Fibroblast of lung (primary cell): ENCODE data around the gene ARMH3. TPM values are rescaled to one million over a fixed set of nuclear protein-coding genes. Genes with fewer than 3 reads are reported as not detected.
A peak's percentile ranks its signal among the peaks of the same experiment; 100 is the strongest.

Experiments
- DNase-seq, 2 donors: peaks; one replicate each; pipeline versions ENCODE4 v3.0.0 to v3.0.0-alpha.2; 2010; ENCODE audit warnings: low read depth in 2 of 2
- H2AFZ ChIP-seq: 2 replicates; pipeline ENCODE4 v1.5.1; 2012; ENCODE audit warnings: low read length, control low read depth, inconsistent platforms
- H3K27ac ChIP-seq: 2 replicates; pipeline ENCODE4 v1.5.1; 2011; ENCODE audit warnings: low read length, control low read depth; ENCODE audit not compliant: insufficient read depth
- H3K27me3 ChIP-seq: 2 replicates; pipeline ENCODE4 v1.5.1; 2011; ENCODE audit warnings: mild to moderate bottlenecking, low read length; ENCODE audit not compliant: control insufficient read depth, insufficient read depth
- H3K36me3 ChIP-seq: 2 replicates; pipeline ENCODE4 v1.5.1; 2011; ENCODE audit warnings: low read length; ENCODE audit not compliant: control insufficient read depth, insufficient read depth
- H3K4me1 ChIP-seq: 2 replicates; pipeline ENCODE4 v1.5.1; 2011; ENCODE audit warnings: low read length; ENCODE audit not compliant: control insufficient read depth, insufficient read depth; ENCODE audit errors: extremely low read depth
- H3K4me2 ChIP-seq: 2 replicates; pipeline ENCODE4 v1.5.1; 2011; ENCODE audit warnings: low read length, control low read depth; ENCODE audit not compliant: insufficient read depth; ENCODE audit errors: extremely low read depth
- H3K4me3 ChIP-seq, 4 experiments: fragments of 200-600 bp in 1 of 4; sonication (generic) in 1 of 4; replicated peaks in 1 of 4; 2 replicates each; pipeline ENCODE4 v1.5.1; 2011 to 2016; ENCODE audit warnings: low read length in 4 of 4, low read depth in 3 of 4, mild to moderate bottlenecking in 3 of 4, control low read depth in 2 of 4, inconsistent platforms in 1 of 4, mixed read lengths in 1 of 4; ENCODE audit not compliant: insufficient read depth in 1 of 4; ENCODE audit errors: control extremely low read depth in 1 of 4
- H3K79me2 ChIP-seq: 2 replicates; pipeline ENCODE4 v1.5.1; 2012; ENCODE audit warnings: mild to moderate bottlenecking, low read length, inconsistent platforms; ENCODE audit not compliant: control insufficient read depth, insufficient read depth
- H3K9ac ChIP-seq: 2 replicates; pipeline ENCODE4 v1.5.1; 2011; ENCODE audit warnings: mild to moderate bottlenecking, low read length, control low read depth; ENCODE audit not compliant: insufficient read depth
- H3K9me3 ChIP-seq: 2 replicates; pipeline ENCODE4 v1.5.1; 2012; ENCODE audit warnings: low read depth, low read length; ENCODE audit not compliant: control insufficient read depth, insufficient read depth
- H4K20me1 ChIP-seq: 2 replicates; pipeline ENCODE4 v1.5.1; 2011; ENCODE audit warnings: low read length; ENCODE audit not compliant: control insufficient read depth, insufficient read depth; ENCODE audit errors: extremely low read depth
- EZH2 ChIP-seq: IDR thresholded peaks from 2 replicates; pipeline ENCODE4 v1.5.1; 2012; ENCODE audit warnings: low read length, control low read depth, mild to moderate bottlenecking; ENCODE audit errors: missing control alignments
- polyA plus RNA-seq, 2 donors: library from polyadenylated mRNA; depleted of rRNA in 1 of 2; stranded (reverse) in 1 of 2; unstranded in 1 of 2; fragments of >200 nt; gene quantifications; 2 replicates each; pipeline ENCODE4 v1.2.1, GENCODE V29; 2011 to 2012; ENCODE audit warnings: missing spikeins in 1 of 2
- total RNA-seq: library from RNA; depleted of rRNA; stranded (reverse); fragments of >200 nt; gene quantifications from 2 replicates; pipeline ENCODE4 v1.2.1, GENCODE V29; 2014
- TF ChIP-seq, protein P1 (sequence below), 2 donors: IDR thresholded peaks in 1 of 2; conservative IDR thresholded peaks in 1 of 2; 1 replicate in 1 of 2; 2 replicates in 1 of 2; pipeline ENCODE4 v1.5.1; 2011 to 2012; ENCODE audit warnings: low read length in 2 of 2, control low read depth in 1 of 2, inconsistent platforms in 1 of 2, low read depth in 1 of 2, mild to moderate bottlenecking in 1 of 2

Gene ARMH3
- total and polyA plus RNA-seq, 2 donors (not counting 1 experiment from before 2014, with no cell fraction given) = 14.5 to 16.4 TPM

DNA sequence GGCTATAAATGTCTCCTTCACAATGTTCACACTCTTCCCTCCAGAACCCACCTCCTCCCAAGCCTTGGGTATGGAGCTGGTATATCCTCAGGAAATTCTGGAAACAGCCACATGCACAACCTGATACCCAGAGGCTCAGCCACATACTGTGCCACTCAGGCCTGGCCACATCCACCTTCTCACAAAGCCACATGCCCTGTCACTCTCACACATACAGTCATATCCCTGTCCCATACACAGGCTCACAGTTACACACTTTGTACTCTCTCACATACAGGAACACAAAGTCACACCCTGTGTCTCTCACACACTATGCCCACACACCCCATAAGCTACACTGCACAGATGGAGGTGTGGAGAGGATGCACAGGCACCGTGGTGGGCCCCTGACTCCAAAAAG is 222.5 kb downstream of the ARMH3 start:
- Histone ChIP-seq H3K9me3 (no peaks in the 10 kb centered on the region), H3K4me1 (peaks cover 8% of the 10 kb centered on the region)

DNA sequence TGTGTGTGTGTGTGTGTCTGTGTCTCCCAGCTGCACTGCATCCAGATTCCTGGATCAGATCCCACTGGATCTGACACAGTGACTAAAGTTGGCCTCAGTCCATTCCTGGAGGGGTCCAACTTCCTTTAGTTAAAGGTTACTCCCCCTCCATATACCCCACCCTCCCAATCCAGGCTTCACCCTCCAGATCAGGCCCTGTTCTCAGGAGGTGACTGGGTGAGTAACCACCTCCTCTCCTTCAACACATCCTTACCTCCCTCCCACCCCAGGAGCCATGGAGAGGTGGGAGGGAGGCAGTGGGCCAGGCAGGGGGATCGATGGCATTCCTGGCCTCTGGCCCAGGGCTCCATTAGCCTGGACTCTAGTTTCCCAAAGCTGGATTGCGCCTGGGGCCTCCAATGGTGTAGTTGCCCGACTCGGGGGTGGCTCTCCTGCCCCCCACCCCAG is 223.6 kb downstream of the ARMH3 start:
- no peak overlapping the region for H3K27ac ChIP-seq
- no peak overlapping the region for H3K4me3 ChIP-seq

More for the DNA sequence above, 222.5 kb downstream of the ARMH3 start:
- no peaks in the 10 kb centered on the region for H3K79me2 ChIP-seq
- no peaks in the 10 kb centered on the region for H4K20me1 ChIP-seq
- H3K36me3 ChIP-seq = no peaks in the 10 kb centered on the region
- no peak overlapping the region for H2AFZ ChIP-seq
- H3K4me3 ChIP-seq = no peak overlapping the region
- H3K27ac ChIP-seq = no peak overlapping the region
- TF ChIP-seq, protein P1, sequence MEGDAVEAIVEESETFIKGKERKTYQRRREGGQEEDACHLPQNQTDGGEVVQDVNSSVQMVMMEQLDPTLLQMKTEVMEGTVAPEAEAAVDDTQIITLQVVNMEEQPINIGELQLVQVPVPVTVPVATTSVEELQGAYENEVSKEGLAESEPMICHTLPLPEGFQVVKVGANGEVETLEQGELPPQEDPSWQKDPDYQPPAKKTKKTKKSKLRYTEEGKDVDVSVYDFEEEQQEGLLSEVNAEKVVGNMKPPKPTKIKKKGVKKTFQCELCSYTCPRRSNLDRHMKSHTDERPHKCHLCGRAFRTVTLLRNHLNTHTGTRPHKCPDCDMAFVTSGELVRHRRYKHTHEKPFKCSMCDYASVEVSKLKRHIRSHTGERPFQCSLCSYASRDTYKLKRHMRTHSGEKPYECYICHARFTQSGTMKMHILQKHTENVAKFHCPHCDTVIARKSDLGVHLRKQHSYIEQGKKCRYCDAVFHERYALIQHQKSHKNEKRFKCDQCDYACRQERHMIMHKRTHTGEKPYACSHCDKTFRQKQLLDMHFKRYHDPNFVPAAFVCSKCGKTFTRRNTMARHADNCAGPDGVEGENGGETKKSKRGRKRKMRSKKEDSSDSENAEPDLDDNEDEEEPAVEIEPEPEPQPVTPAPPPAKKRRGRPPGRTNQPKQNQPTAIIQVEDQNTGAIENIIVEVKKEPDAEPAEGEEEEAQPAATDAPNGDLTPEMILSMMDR (conservative IDR thresholded peaks at IDR 0.05 in 1 of 2, IDR thresholded peaks at IDR 0.05 in 1 of 2; ENCODE audit: low read depth in 1 of 2, low read length in 2 of 2) = no peak
- TF ChIP-seq EZH2 = no peak
- no peak for DNase-seq
- no peak overlapping the region for H3K9ac ChIP-seq
- no peak overlapping the region for H3K4me2 ChIP-seq
- no peaks in the 10 kb centered on the region for H3K27me3 ChIP-seq

DNA sequence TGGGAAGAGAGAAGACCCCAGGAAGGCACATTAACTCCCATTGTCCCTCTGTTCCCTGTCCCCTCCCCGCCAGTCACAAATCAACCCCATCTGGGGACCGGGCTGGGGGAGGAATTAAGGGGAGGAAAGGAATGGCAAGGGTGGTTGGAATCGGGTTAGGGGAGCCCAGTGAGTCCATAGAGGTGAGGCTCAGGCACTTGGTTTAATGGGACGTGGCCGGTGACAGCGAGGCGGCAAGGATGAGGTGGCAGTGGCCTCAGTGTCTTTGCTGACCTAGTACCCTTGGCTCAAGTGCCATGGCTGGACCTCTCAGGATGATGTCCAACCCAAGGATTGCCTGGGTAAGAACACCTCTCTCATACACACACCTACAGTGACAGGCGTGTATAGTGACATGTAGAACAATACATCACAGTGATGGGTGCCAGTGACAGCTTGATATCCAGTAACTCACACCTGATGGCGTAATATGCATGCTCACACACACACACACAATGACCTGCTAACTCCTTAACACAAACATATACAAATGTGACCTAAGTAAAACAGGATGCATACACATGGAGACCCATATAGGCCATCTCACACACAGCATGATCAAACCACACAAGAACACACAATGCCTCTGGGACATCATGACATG is 224.7 kb downstream of the ARMH3 start:
- peak overlapping the region; percentile 18 for H3K27ac ChIP-seq
- H4K20me1 ChIP-seq = no peaks in the 10 kb centered on the region
- peak overlapping the region; percentile 20 for H3K9ac ChIP-seq
- no peaks in the 10 kb centered on the region for H3K79me2 ChIP-seq
- peak overlapping the region in 3 of 4 experiments; percentile 29 to 58 (median 43) for H3K4me3 ChIP-seq
- no peaks in the 10 kb centered on the region for H3K27me3 ChIP-seq
- peak overlapping the region; percentile 55 for H3K4me2 ChIP-seq
- H2AFZ ChIP-seq = peak overlapping the region; percentile 33
- no peaks in the 10 kb centered on the region for H3K9me3 ChIP-seq
- peaks cover 8% of the 10 kb centered on the region for H3K4me1 ChIP-seq
- TF ChIP-seq, protein P1 (conservative IDR thresholded peaks at IDR 0.05 in 1 of 2, IDR thresholded peaks at IDR 0.05 in 1 of 2; ENCODE audit: low read depth in 1 of 2, low read length in 2 of 2) = no peak
- TF ChIP-seq EZH2 = no peak
- no peak for DNase-seq
- no peaks in the 10 kb centered on the region for H3K36me3 ChIP-seq

More for the DNA sequence above, 223.6 kb downstream of the ARMH3 start:
- Histone ChIP-seq H3K4me1 (peaks cover 8% of the 10 kb centered on the region), H3K79me2 (no peaks in the 10 kb centered on the region), H3K9ac (no peak overlapping the region), H2AFZ (no peak overlapping the region), H3K27me3 (no peaks in the 10 kb centered on the region), H4K20me1 (no peaks in the 10 kb centered on the region), H3K4me2 (no peak overlapping the region), H3K36me3 (no peaks in the 10 kb centered on the region), H3K9me3 (no peaks in the 10 kb centered on the region)
- no peak for TF ChIP-seq EZH2
- TF ChIP-seq, protein P1 (conservative IDR thresholded peaks at IDR 0.05 in 1 of 2, IDR thresholded peaks at IDR 0.05 in 1 of 2; ENCODE audit: low read depth in 1 of 2, low read length in 2 of 2) = no peak
- no peak for DNase-seq
